Effector CD4-positive, alpha-beta T cell (primary cell): ENCODE results near the gene FOXJ3.

Experiments used
- DNase-seq: peaks from one replicate; pipeline ENCODE4 v3.0.0-alpha.2; 2020

FOXJ3 gene

GRCh38 chr1:42306977-42307376 lies 28.1 kb downstream of the FOXJ3 start:
- DNase-seq = no peak

GRCh38 chr1:42305639-42306038 lies 29.4 kb downstream of the FOXJ3 start:
- DNase-seq = no peak

GRCh38 chr1:42302034-42302433 lies 33.0 kb downstream of the FOXJ3 start:
- no peak for DNase-seq

GRCh38 chr1:42298520-42298919 lies 36.5 kb downstream of the FOXJ3 start:
- no peak for DNase-seq

- no peak for DNase-seq
Measured at GRCh38 chr1:42295816-42296215, 39.2 kb downstream of the FOXJ3 start.

DNA sequence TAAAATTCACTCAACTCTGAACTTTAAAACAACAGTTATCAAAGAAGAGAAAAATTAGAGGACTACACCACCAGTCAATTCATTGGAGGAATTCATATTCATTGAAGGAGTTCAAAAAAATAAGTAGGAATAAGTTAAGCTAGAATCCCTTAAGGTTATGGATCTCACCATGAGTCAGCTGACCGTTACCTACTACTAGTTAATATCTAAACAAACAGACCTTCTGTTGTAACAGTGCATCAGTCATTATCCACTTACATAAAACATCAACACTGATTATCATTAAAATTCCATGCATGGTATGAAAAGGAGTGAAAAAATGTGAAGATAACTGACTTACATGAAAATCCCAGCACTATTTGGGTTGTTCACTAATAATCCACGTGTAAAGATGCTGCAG lies 44.9 kb downstream of the FOXJ3 start:
- DNase-seq = no peak

DNA sequence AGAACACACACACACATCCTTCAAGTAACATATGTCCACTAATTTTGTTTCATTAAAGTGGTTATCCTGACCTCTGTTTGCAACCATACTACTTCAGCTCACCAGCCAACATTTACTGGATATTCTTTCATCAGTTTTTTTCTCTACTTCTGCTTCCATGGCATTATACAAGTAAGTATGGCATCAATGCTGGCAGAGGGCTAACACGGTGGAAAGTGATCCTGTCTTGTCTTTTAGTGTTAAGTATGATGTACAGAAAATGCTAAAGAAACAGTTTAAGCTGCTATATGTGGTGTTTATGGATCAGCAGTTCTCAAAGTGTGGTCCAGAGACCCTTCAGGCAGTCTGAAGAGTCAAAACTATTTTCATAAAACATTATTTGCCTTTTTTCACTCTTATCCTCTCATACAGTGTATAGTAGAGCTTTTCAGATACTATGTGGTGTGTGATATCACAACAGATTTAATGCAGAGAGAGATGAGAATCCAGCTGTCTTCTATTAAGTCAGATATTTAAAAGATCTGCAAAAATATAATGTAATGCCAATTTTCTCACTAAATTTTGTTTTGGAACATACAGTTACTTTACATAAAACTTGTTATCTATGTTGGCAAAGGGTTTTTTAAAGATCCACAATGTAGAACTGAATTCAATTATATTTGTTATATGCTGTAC lies 46.6 kb downstream of the FOXJ3 start:
- no peak for DNase-seq

- no peak for DNase-seq
Measured at GRCh38 chr1:42282867-42283583, 52.0 kb downstream of the FOXJ3 start.

DNA sequence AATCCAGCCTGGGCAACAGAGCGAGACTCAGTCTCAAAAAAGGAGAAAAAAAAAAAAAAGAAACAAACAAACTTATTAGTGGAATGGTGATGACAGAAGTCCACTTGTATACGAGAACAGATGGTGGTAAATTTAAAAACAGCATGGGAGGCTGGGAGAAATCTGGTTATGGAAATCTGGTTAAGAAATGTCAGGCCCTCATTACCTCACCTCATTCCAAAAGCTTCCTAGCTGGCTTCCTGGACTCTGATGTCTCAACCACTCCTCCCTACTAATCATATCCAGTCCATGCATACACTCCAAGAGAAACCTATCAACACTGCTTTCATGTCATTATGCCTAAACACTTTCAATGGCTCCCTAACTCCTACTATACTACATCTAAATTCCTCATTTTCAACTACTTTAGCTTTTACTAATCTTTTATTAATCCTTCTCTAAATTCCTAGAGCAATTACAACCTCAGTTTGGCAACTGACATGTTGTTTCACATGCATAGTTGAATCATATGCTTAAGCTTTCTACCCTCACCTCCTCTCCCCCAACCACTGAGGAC lies 52.9 kb downstream of the FOXJ3 start:
- DNase-seq = no peak

- DNase-seq = no peak
Measured at GRCh38 chr1:42280821-42281220, 54.2 kb downstream of the FOXJ3 start.

DNA sequence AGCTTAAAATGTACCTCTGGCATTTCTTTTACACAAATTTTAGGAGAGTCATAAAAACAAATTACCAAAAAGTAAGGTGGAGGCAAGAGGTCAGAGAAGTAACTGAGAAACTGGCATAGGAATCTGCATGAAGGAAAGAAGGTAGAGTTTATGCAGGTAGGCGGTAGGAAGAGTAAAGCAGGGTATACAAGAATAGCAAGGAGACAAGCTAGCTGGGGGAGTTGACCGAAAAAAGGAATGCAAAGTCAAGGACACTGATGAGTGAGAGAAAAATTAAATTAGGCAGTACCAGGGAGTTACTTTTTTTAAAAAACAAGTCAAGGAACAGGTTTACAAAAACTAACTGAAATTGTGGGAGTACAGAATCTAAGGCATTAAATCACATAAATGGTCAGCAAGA lies 56.0 kb downstream of the FOXJ3 start:
- no peak for DNase-seq

GRCh38 chr1:42272920-42273319 lies 62.1 kb downstream of the FOXJ3 start:
- no peak for DNase-seq

DNA sequence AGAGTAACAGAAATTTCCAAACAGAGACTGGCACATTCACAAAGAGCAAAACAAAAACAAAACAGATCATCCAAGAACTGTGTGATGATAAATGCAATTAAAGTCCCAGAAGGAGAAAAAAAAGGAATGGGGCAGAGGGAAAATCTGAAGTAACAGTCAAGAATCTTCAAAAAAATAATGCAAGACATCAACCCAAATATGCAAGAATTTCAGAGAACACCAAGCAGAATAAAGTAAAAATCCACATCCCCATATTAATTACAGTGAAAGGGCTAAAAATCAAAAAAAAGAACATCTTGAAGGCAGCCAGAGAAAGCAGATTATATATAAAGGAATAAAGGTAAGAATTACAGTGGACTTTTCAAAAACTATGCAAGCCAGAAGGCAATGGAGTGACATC lies 67.1 kb downstream of the FOXJ3 start:
- no peak for DNase-seq

- DNase-seq = no peak
Measured at GRCh38 chr1:42266253-42267135, 68.5 kb downstream of the FOXJ3 start.

DNA sequence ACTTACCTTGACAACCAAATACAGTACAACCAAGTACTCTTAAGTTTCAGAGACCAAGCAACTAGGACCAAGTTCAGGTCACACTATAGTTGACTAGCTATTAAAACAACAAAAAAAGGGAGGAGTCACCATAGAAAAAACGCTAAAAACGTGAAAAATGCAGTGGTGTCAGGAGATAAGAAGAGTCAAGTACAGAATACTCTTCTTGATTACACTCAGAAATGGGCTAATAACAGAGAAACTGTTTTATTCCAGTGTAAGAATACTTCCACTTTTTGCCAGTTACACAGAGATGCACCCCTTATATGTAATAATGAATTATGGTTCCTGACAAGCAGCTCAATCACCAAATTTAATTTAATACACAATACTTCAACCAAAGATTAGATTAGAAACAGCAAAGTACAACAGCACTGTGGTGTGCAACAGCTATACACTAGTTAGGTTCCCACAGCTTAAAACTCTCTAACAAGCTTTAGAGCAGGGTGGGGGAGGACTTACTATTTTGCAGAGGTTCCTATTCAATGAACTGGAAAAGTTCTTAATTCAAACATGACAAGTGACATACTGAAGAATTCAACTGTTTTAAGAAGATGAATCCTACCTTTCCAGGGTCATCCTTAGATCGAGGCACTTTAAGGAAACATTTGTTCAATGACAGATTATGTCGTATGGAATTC lies 70.4 kb downstream of the FOXJ3 start:
- DNase-seq = no peak

- no peak for DNase-seq
Measured at GRCh38 chr1:42263019-42263418, 72.0 kb downstream of the FOXJ3 start.

DNA sequence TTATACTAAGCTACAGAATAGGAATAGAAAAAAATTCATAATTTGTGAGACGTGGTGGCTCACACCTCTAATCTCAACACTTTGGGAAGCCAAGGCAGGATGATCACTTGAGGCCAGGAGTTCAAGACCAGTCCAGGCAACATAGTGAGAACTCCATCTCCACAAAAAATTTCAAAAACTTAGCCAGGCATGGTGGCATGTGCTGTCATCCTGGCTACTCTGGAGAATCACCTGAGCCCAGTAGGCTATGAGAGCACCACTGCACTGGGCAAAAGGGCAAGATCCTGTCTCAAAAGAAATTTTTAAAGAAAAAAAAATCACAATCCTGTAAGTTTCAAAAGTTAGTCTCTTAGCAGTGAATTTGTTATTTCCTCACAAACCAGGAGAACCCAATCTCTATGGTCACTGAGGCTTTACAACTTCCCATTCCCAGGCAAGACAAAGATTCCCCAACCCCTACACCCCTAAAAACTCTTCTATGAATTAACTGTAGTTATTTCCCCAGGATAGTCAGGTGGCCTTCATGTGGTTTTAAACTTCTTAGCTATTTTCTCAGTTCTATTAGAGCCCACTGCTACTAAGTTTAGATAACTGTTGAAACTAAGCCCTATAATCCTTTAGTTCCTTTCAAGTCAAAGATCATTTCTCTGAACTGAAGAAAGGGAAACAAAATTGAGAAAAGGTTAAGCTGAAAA lies 74.5 kb downstream of the FOXJ3 start:
- no peak for DNase-seq

DNA sequence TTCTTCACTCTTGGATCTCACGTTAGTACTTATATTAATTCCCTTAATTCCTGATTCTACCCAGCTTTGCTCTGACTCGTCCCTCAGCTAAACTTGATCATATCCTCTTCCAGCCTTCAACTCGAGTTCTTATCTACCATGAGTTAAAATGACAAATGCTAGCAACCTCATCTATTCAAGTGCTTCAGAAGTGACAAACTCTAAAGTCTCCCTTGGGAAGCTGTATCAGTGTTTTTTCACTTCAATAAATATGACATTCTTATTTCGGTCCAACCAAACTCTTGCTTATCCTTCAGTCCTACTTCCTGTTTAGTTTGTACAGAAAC lies 75.3 kb downstream of the FOXJ3 start:
- no peak for DNase-seq

DNA sequence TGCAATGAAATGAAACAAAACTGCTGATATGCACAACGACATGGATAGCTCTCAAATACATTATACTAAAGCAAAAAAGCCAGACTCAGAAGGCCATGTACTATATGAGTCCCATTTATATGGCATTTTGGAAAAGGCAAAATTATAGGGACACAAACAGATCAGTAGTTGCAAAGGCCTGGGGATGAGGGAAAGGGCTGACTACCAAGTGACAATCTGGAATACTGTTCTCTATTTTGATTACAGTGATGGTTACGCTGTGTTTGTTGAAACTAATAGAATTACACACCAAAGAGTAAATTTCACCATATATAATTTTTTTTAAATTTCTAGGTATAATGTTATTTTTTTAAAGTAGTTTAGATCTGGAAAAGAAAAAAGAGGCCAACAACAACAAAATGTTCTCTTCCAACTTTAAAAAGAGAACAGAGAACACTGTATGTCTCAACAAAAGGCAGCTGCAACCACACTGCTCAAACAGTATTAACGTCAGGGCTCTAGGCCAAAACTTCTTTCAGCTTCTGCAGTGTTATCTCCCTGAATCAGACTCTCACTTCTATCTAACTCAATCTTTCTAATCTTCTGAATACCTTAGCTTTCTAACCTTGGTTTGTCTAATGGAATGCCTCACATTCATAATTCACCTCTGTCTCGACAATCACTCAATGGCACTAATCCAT lies 75.8 kb downstream of the FOXJ3 start:
- DNase-seq = no peak

GRCh38 chr1:42258218-42258617 lies 76.8 kb downstream of the FOXJ3 start:
- DNase-seq = no peak

GRCh38 chr1:42251042-42251441 lies 84.0 kb downstream of the FOXJ3 start:
- DNase-seq = no peak

DNA sequence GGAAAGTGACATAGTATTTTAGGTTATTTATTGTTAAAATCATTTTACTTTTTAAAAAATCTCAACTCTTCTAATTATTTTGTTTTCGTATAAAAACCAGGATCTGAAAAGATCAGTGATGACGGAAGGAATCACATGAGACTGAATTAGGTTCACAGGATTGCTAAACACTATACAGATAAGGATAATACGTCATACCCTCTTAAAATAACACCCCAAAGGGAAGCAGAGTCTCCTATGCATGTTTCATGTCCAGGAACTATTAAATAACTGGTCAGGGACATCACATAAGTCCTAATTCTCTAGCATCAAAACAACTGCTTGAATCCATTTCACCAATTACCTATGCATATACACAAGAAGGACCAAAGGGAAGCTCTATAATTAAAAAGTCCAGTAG lies 84.9 kb downstream of the FOXJ3 start:
- DNase-seq = no peak
